Karpas-422 (cell line): ENCODE measurements around the gene UGT1A3. TPM values are rescaled to one million over a fixed set of nuclear protein-coding genes. Genes with fewer than 3 reads are reported as not detected.
"Not testable (repeated sequence)": the region's sequence is repeated elsewhere in the genome, so short reads cannot be mapped to it uniquely, and the experiment has no call there.

ENCODE experiments used
- DNase-seq: peaks from one replicate; pipeline ENCODE4 v3.0.0-alpha.2; 2015
- H2AFZ ChIP-seq: fragments of 200-600 bp; sonication (generic); 2 replicates; pipeline ENCODE4 v1.6.1; 2014; ENCODE audit warnings: antibody characterized with exemption, low read length, mixed read lengths
- H3K27ac ChIP-seq: fragments of 200-600 bp; sonication (generic); 2 replicates; pipeline ENCODE4 v1.5.1; 2014; ENCODE audit warnings: mild to moderate bottlenecking, low read length, moderate library complexity
- H3K27me3 ChIP-seq: fragments of 200-600 bp; sonication (generic); 2 replicates; pipeline ENCODE4 v1.6.1; 2014; ENCODE audit warnings: low read length, mixed read lengths
- H3K36me3 ChIP-seq: fragments of 200-600 bp; sonication (generic); 2 replicates; pipeline ENCODE4 v1.6.1; 2014; ENCODE audit warnings: low read length, mixed read lengths; ENCODE audit not compliant: insufficient read depth
- H3K4me1 ChIP-seq: fragments of 200-600 bp; sonication (generic); 2 replicates; pipeline ENCODE4 v1.6.1; 2014; ENCODE audit warnings: mild to moderate bottlenecking, low read length, mixed read lengths
- H3K4me2 ChIP-seq: fragments of 200-600 bp; sonication (generic); 2 replicates; pipeline ENCODE4 v1.6.1; 2014; ENCODE audit warnings: low read length, low read depth, mild to moderate bottlenecking; ENCODE audit not compliant: poor library complexity, severe bottlenecking
- H3K4me3 ChIP-seq: fragments of 200-600 bp; sonication (generic); 2 replicates; pipeline ENCODE4 v1.5.1; 2014; ENCODE audit warnings: mild to moderate bottlenecking, antibody characterized with exemption, low read length, mixed read lengths
- H3K79me2 ChIP-seq: fragments of 200-600 bp; sonication (generic); 2 replicates; pipeline ENCODE4 v1.6.1; 2014; ENCODE audit warnings: mild to moderate bottlenecking, low read length, mixed read lengths
- H3K9ac ChIP-seq: fragments of 200-600 bp; sonication (generic); 2 replicates; pipeline ENCODE4 v1.6.0; 2014; ENCODE audit warnings: low read length
- H3K9me2 ChIP-seq: fragments of 200-600 bp; sonication (generic), shearing (Covaris generic); replicated peaks from 2 replicates; pipeline ENCODE4 v1.6.0; 2014; ENCODE audit warnings: mild to moderate bottlenecking, low read length, moderate library complexity; ENCODE audit not compliant: insufficient read depth
- H3K9me3 ChIP-seq: fragments of 300-700, 200-600 bp; sonication (generic); 2 replicates; pipeline ENCODE4 v1.6.1; 2014; ENCODE audit warnings: low read length, mixed read lengths
- H4K20me1 ChIP-seq: fragments of 200-600 bp; sonication (generic); 2 replicates; pipeline ENCODE4 v1.6.1; 2014; ENCODE audit warnings: mild to moderate bottlenecking, antibody characterized with exemption, low read length, low read depth; ENCODE audit not compliant: insufficient read depth
- total RNA-seq: library from RNA; depleted of rRNA; stranded (reverse); fragments of >200 nt; shearing (Covaris generic); gene quantifications from 2 replicates; pipeline ENCODE4 v1.2.3, GENCODE V29; 2014; ENCODE audit warnings: low replicate concordance

UGT1A3 gene
- total RNA-seq, 1 experiment from 2014 or later: not detected

- H3K4me1 ChIP-seq: no peaks in the 10 kb centered on the region
- H3K36me3 ChIP-seq: no peaks in the 10 kb centered on the region
- no peaks in the 10 kb centered on the region for H3K27me3 ChIP-seq
- no peak overlapping the region for H2AFZ ChIP-seq
- H4K20me1 ChIP-seq: no peaks in the 10 kb centered on the region
- DNase-seq: no peak
- H3K4me3 ChIP-seq: no peak overlapping the region
- no peak overlapping the region for H3K27ac ChIP-seq
- no peaks in the 10 kb centered on the region for H3K79me2 ChIP-seq
- no peaks in the 10 kb centered on the region for H3K9me3 ChIP-seq
- no peaks in the 10 kb centered on the region for H3K9me2 ChIP-seq
- H3K9ac ChIP-seq: no peak overlapping the region
- no peak overlapping the region for H3K4me2 ChIP-seq
These were observed 15.6 kb upstream of the UGT1A3 start for GRCh38 chr2:233713262-233713615.

DNA sequence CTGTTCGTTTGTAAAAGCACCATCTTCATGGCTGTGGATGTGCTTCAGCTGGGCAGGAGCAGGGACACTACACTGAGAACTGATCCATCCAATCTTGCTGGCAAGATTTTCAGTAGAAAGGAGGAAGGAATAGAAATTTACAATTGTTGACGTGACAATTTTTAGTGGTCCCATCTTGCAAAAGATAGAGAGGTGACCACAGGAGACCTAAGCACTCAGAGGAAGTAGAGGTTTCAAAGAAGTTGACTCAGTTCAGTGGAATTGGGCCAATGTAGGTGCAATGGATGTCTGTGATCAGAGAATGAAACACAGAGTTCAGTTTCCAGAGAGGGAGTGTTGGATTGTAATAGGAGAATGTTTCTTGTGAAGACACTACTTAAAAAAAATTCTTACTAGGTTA, 14.7 kb upstream of the UGT1A3 start:
- H3K4me1 ChIP-seq: no peaks in the 10 kb centered on the region
- no peaks in the 10 kb centered on the region for H3K9me3 ChIP-seq
- H2AFZ ChIP-seq: no peak overlapping the region
- no peak overlapping the region for H3K9ac ChIP-seq
- DNase-seq: no peak
- no peak overlapping the region for H3K27ac ChIP-seq
- H3K4me2 ChIP-seq: no peak overlapping the region
- no peak overlapping the region for H3K4me3 ChIP-seq
- H3K79me2 ChIP-seq: no peaks in the 10 kb centered on the region
- H3K36me3 ChIP-seq: no peaks in the 10 kb centered on the region
- H4K20me1 ChIP-seq: no peaks in the 10 kb centered on the region
- H3K9me2 ChIP-seq: no peaks in the 10 kb centered on the region
- no peaks in the 10 kb centered on the region for H3K27me3 ChIP-seq

DNA sequence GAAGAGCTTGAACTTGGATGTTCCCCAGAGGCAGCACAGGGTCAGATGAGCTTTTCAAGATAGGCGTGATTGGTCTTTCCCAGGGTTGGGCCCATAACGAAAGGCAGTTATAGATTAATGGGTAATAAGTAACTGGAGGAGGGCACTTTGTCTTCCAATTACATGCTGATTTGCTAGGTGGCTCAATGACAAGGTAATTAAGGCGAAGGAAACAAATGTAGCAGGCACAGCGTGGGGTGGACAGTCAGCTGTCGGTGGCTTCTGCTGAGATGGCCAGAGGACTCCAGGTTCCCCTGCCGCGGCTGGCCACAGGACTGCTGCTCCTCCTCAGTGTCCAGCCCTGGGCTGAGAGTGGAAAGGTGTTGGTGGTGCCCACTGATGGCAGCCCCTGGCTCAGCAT, 10.3 kb upstream of the UGT1A3 start, which contains the start of gene UGT1A4:
TSS of gene UGT1A4 (plus strand) at position 185 of the 400 bp plus-strand sequence. CDS start at position 270, 85 bp downstream.
- DNase-seq: peak; percentile 6
- Histone ChIP-seq H3K27ac (no peak within 1 kb of the TSS), H3K4me3 (no peak within 1 kb of the TSS), H3K9me3 (no peaks in the 10 kb centered on the region), H2AFZ (no peak within 1 kb of the TSS), H3K9ac (no peak within 1 kb of the TSS), H4K20me1 (no peaks in the 10 kb centered on the region), H3K79me2 (no peaks in the 10 kb centered on the region), H3K27me3 (no peaks in the 10 kb centered on the region), H3K4me1 (no peaks in the 10 kb centered on the region), H3K9me2 (no peaks in the 10 kb centered on the region), H3K36me3 (no peaks in the 10 kb centered on the region), H3K4me2 (no peak within 1 kb of the TSS)

DNA sequence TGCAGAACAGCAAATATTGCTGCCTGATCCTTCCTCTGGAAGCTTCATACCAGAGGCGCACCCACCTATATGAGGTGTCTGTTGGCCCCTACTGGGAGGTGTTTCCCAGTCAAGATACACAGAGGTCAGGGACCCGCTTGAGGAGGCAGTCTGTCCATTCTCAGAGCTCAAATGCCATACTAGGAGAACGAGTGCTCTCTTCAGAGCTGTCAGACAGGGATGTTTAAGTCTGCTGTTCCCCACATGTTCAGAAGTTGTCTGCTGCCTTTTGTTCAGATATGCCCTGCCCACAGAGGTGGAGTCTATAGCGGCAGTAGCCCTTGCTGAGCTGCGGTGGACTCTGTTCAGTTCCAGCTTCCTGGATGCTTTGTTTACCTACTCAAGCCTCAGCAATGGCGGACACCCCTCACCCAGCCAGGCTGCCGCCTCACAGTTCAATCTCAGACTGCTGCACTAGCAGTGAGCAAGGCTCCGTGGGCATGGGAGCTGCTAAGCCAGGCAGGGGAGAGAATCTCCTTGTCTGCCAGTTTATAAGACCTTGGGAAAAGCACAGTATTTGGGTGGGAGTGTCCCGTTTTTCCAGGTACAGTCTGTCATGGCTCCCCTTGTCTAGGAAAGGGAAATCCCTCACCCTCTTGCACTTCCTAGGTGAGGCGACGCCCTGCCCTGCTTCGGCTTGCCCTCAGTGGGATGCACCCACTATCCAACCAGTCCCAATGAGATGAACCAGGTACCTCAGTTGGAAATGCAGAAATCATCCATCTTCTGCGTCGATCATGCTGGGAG, 8.2 kb downstream of the UGT1A3 start:
- H3K4me2 ChIP-seq: not testable (repeated sequence)

DNA sequence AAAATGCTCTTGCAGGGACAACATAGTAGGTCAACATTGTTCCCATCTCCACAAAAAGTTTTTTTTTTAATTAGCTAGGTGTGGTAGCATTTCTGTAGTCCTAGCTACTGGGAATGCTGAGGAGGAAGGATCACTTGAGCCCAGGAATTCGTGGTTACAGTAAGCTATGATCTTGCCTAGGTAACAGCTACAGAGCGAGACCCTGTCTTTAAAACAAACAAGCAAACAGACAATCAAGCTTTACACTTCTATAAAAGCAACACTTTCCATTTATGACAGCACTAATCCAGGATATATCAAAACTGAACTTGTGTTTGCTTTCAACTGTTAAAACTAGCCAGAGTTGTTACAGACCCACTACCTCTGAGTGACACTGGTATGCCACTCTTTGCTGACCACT, 12.0 kb downstream of the UGT1A3 start:
- Histone ChIP-seq H3K9me2 (no peaks in the 10 kb centered on the region; the same call in 1 of the 2 replicates), H3K4me2 (no peak overlapping the region), H3K36me3 (no peaks in the 10 kb centered on the region), H3K27me3 (0 out of 2 replicates have a peak, but pooled peaks cover 2% of the 10 kb centered on the region), H3K4me3 (no peak overlapping the region), H3K79me2 (no peaks in the 10 kb centered on the region), H3K9me3 (no peaks in the 10 kb centered on the region), H2AFZ (no peak overlapping the region), H4K20me1 (no peaks in the 10 kb centered on the region), H3K4me1 (no peaks in the 10 kb centered on the region), H3K27ac (no peak overlapping the region), H3K9ac (no peak overlapping the region)
- no peak for DNase-seq

More for the DNA sequence above, 8.2 kb downstream of the UGT1A3 start:
- H3K79me2 ChIP-seq, H2AFZ ChIP-seq, H3K9me2 ChIP-seq, H3K4me3 ChIP-seq, H3K36me3 ChIP-seq, H3K9me3 ChIP-seq, H3K27me3 ChIP-seq, H4K20me1 ChIP-seq, H3K9ac ChIP-seq, H3K27ac ChIP-seq, H3K4me1 ChIP-seq: not testable (repeated sequence)
- DNase-seq: peak; percentile 32

DNA sequence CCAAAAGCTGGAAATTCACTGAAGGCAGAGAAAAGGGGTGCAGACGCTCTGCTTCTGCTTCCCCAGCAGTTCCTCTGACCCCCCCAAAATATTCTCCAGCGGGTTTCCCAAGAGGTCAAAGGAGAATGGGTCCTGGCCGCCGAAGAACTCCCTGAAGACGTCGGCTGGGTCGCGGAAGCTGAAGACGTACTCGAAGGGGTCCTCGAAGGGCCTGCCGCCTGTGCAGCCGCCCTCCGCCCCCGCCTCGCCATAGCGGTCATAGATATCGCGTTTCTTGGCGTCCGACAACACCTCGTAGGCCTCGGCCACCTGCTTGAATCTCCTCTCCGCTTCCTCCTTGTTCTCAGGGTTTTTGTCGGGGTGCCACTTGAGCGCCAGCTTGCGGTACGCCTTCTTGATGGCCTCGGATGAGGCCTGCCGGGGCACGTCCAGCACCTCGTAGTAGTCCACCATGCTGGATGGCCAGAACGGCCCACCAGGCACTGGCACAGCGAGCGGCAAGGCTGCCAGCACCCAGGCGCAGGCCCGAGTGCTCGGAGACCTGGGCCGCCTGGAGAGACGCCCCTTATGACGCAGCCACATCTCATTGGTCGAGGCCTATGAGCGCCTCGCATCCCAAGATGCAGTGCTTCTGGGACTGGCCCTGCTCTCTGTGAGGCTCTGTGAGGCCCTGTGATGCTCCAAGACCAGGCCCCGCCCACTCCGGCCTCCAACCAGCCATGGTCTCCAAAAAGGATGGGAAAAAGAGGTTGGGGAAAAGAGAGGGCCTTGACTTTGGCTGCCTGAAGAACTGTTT, 14.8 kb downstream of the UGT1A3 start:
- no peaks in the 10 kb centered on the region for H4K20me1 ChIP-seq
- no peak overlapping the region for H3K4me2 ChIP-seq
- H3K27me3 ChIP-seq: 0 out of 2 replicates have a peak, but pooled peaks cover 2% of the 10 kb centered on the region
- no peaks in the 10 kb centered on the region; the same call in 1 of the 2 replicates for H3K9me2 ChIP-seq
- no peaks in the 10 kb centered on the region for H3K4me1 ChIP-seq
- no peak overlapping the region for H2AFZ ChIP-seq
- no peak for DNase-seq
- no peak overlapping the region for H3K27ac ChIP-seq
- H3K9ac ChIP-seq: no peak overlapping the region
- no peak overlapping the region for H3K4me3 ChIP-seq
- H3K36me3 ChIP-seq: no peaks in the 10 kb centered on the region
- no peaks in the 10 kb centered on the region for H3K79me2 ChIP-seq
- no peaks in the 10 kb centered on the region for H3K9me3 ChIP-seq

DNA sequence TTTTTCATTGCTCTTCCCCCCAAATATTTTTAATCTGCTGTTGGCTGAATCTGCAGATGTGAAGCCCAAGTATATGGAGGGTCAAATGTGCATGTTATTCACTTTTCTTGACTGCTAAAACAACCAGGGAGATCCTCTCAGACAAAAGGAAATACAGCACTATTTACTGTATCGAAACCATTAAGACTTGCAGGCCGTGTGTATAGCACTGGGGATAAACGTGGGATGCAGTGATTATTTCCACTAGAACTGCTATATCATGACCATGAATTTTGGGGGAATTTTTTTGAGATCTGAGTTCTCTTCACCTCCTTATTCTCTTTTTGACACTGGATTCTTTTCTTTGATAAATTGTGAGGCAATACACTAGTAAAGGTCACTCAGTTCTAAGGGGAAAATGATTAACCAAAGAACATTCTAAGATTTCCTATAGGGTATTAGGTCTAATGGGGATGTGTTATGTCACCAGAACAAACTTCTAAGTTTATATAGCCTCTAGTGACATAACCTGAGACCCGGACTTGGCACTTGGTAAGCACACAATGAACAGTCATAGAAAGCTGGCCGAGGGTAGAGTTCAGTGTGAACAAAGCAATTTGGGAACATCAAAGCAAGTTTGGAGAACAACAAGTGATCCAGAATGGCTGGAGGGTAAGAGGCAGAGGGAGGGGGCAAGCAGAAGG, 16.4 kb downstream of the UGT1A3 start:
- Histone ChIP-seq H3K9me3 (no peaks in the 10 kb centered on the region), H3K4me3 (no peak overlapping the region), H3K9ac (no peak overlapping the region), H3K27ac (no peak overlapping the region), H3K4me2 (no peak overlapping the region), H3K27me3 (0 out of 2 replicates have a peak, but pooled peaks cover 2% of the 10 kb centered on the region), H3K79me2 (no peaks in the 10 kb centered on the region), H3K36me3 (no peaks in the 10 kb centered on the region), H3K4me1 (no peaks in the 10 kb centered on the region), H3K9me2 (no peaks in the 10 kb centered on the region), H4K20me1 (no peaks in the 10 kb centered on the region), H2AFZ (no peak overlapping the region)
- DNase-seq: no peak

- H3K9ac ChIP-seq, H3K27ac ChIP-seq, H2AFZ ChIP-seq, H3K9me2 ChIP-seq, DNase-seq, H3K9me3 ChIP-seq, H3K27me3 ChIP-seq, H4K20me1 ChIP-seq, H3K36me3 ChIP-seq, H3K4me2 ChIP-seq, H3K4me1 ChIP-seq, H3K4me3 ChIP-seq, H3K79me2 ChIP-seq: not testable (repeated sequence)
These were observed 17.0 kb downstream of the UGT1A3 start for GRCh38 chr2:233745838-233746237.
